ENCODE data around the gene SFXN5. TPM values are rescaled to one million over a fixed set of nuclear protein-coding genes. Genes with fewer than 3 reads are reported as not detected.

Gene SFXN5
- total RNA-seq, 1 experiment from 2014 or later, result 31.3 TPM

DNA sequence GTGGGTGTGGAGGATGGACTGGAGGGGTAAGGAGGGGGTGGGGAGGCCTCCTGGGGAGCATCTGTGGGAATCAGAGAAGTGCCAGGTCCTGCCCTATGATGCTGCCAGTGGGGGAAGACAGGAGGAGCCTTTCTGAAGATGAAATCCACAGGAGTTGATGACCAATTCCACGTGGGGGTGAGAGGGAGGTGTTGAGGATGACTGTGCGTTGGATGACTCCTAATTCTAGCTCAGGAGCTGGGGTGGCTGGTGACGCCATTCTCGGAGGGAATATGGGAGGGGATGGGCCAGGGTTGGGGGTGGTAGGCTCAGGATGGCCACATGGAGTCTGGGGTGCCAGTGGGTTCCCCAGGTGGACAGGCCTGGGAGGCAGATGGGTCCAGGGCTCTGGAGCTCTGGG, 121.9 kb downstream of the SFXN5 start:
- DNase-seq, result no peak
- H3K9me3 ChIP-seq, result no peaks in the 10 kb centered on the region
- no TSS peak for BruUV-seq (replicated peaks)
- H3K4me1 Mint-ChIP-seq (ENCODE audit: low read depth, unreplicated experiment), result no peaks in the 10 kb centered on the region
- H3K4me3 Mint-ChIP-seq (ENCODE audit: unreplicated experiment), result no peak overlapping the region
- no peaks in the 10 kb centered on the region; the same call in 1 of the 2 replicates for H3K36me3 ChIP-seq (ENCODE audit: control insufficient read depth, insufficient read depth, low read length)
- H3K4me1 ChIP-seq, result peaks cover 3% of the 10 kb centered on the region; the same call in 1 of the 2 replicates
- no peaks in the 10 kb centered on the region for H3K27me3 Mint-ChIP-seq (ENCODE audit: insufficient read depth, unreplicated experiment)
- H3K36me3 Mint-ChIP-seq (ENCODE audit: insufficient read depth, unreplicated experiment), result peaks cover 5% of the 10 kb centered on the region
- no peaks in the 10 kb centered on the region for H3K27me3 ChIP-seq (replicated peaks; ENCODE audit: control insufficient read depth, insufficient read depth, low read length)
- TF ChIP-seq, protein P1, sequence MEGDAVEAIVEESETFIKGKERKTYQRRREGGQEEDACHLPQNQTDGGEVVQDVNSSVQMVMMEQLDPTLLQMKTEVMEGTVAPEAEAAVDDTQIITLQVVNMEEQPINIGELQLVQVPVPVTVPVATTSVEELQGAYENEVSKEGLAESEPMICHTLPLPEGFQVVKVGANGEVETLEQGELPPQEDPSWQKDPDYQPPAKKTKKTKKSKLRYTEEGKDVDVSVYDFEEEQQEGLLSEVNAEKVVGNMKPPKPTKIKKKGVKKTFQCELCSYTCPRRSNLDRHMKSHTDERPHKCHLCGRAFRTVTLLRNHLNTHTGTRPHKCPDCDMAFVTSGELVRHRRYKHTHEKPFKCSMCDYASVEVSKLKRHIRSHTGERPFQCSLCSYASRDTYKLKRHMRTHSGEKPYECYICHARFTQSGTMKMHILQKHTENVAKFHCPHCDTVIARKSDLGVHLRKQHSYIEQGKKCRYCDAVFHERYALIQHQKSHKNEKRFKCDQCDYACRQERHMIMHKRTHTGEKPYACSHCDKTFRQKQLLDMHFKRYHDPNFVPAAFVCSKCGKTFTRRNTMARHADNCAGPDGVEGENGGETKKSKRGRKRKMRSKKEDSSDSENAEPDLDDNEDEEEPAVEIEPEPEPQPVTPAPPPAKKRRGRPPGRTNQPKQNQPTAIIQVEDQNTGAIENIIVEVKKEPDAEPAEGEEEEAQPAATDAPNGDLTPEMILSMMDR (IDR thresholded peaks at IDR 0.05; ENCODE audit: insufficient read depth in 1 of 2, low read depth in 1 of 2, low read length in 1 of 2, severe bottlenecking in 1 of 2, unreplicated experiment in 1 of 2), result no peak
- no peak overlapping the region for H3K4me3 ChIP-seq (ENCODE audit: low read depth, low read length)
- POLR2A ChIA-PET, result no interaction called here
- H3K27ac Mint-ChIP-seq (ENCODE audit: unreplicated experiment), result no peak overlapping the region
- CTCF ChIA-PET, result interaction anchor here (0.7 kb wide), 1 partner anchor 57 kb away, joined by 3 read pairs; no protein-coding TSS in a partner anchor
- intact Hi-C loops (cut with micrococcal nuclease; ENCODE audit: unreplicated experiment), result no loop called here
- no peaks in the 10 kb centered on the region for H3K9me3 Mint-ChIP-seq (ENCODE audit: unreplicated experiment)

DNA sequence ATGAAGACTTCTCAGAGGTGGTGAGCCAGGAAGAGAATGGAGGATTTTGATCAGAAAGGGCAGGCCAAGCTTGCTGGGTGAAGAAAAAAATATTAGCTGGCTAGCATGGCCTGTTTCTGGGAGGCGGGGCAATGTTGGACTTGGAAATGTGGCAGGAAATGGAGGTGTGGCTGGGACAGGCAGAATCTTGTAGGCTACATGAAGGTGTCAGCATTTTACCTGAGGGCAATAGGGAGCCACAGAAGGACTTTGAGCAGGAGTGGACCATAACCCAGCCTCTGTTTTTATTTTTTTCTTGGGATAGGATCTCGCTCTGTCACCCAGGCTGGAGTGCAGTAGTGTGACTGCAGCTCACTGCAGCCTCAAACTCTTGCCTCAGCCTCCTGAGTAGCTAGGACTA, 122.5 kb downstream of the SFXN5 start:
- Mint-ChIP-seq H3K36me3 (ENCODE audit: insufficient read depth, unreplicated experiment) (peaks cover 5% of the 10 kb centered on the region), H3K9me3 (ENCODE audit: unreplicated experiment) (no peaks in the 10 kb centered on the region), H3K27me3 (ENCODE audit: insufficient read depth, unreplicated experiment) (no peaks in the 10 kb centered on the region), H3K27ac (ENCODE audit: unreplicated experiment) (no peak overlapping the region), H3K4me1 (ENCODE audit: low read depth, unreplicated experiment) (no peaks in the 10 kb centered on the region), H3K4me3 (ENCODE audit: unreplicated experiment) (no peak overlapping the region)
- H3K9me3 ChIP-seq, result no peaks in the 10 kb centered on the region
- DNase-seq, result no peak
- no peaks in the 10 kb centered on the region for H3K27me3 ChIP-seq (replicated peaks; ENCODE audit: control insufficient read depth, insufficient read depth, low read length)
- no TSS peak for BruUV-seq (replicated peaks)
- ChIA-PET CTCF (no interaction called here), POLR2A (no interaction called here)
- H3K4me1 ChIP-seq, result peaks cover 3% of the 10 kb centered on the region; the same call in 1 of the 2 replicates
- no peaks in the 10 kb centered on the region; the same call in 1 of the 2 replicates for H3K36me3 ChIP-seq (ENCODE audit: control insufficient read depth, insufficient read depth, low read length)
- intact Hi-C loops (cut with micrococcal nuclease; ENCODE audit: unreplicated experiment), result no loop called here
- TF ChIP-seq, protein P1 (IDR thresholded peaks at IDR 0.05; ENCODE audit: insufficient read depth in 1 of 2, low read depth in 1 of 2, low read length in 1 of 2, severe bottlenecking in 1 of 2, unreplicated experiment in 1 of 2), result no peak
- H3K4me3 ChIP-seq (ENCODE audit: low read depth, low read length), result no peak overlapping the region

DNA sequence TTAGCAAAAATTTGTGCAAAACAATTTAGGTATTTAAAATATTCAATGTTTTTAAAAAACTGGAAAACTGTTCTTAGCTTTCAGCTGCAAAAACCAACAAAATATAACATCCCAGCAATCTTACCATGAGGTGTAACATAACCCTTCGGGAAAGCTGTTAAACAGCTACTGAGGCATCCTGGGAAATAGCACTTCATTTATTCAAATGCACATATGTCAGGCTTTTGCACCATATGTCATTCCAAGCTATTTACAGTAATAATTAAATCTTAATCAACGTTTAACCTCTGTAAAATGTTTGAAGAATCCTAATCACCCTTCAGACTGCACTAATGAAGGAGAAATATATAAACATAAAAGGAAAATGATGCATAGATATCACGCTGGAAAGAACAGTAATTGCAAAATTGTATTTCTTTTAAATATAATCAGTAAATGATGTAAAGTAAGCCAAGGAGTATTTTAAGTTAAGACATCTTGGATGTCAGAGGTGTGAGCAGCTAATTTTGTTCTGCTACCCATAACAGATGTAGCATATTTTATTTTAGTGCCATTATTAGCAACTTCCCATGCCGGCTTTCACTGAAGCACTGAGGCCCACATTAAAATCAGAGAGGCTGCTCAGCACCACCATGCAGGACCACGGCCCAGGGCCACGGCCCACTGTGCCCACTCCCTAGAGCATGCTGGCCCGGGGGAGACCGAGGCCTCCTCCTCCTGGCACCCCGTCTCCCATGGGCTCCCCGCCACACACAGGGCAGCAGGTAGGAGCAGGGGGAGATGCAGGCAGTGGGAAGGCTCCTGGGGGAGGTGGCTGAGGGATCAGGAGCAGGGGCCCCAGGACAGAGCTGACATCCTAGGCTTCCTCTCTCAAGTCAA, 123.3 kb downstream of the SFXN5 start:
- Mint-ChIP-seq H3K4me1 (ENCODE audit: low read depth, unreplicated experiment) (no peaks in the 10 kb centered on the region), H3K4me3 (ENCODE audit: unreplicated experiment) (no peak overlapping the region), H3K9me3 (ENCODE audit: unreplicated experiment) (no peaks in the 10 kb centered on the region), H3K36me3 (ENCODE audit: insufficient read depth, unreplicated experiment) (peaks cover 5% of the 10 kb centered on the region), H3K27me3 (ENCODE audit: insufficient read depth, unreplicated experiment) (no peaks in the 10 kb centered on the region), H3K27ac (ENCODE audit: unreplicated experiment) (no peak overlapping the region)
- Histone ChIP-seq H3K9me3 (no peaks in the 10 kb centered on the region), H3K27me3 (replicated peaks; ENCODE audit: control insufficient read depth, insufficient read depth, low read length) (no peaks in the 10 kb centered on the region), H3K36me3 (ENCODE audit: control insufficient read depth, insufficient read depth, low read length) (no peaks in the 10 kb centered on the region; the same call in 1 of the 2 replicates), H3K4me3 (ENCODE audit: low read depth, low read length) (no peak overlapping the region), H3K4me1 (peaks cover 3% of the 10 kb centered on the region; the same call in 1 of the 2 replicates)
- ChIA-PET CTCF (no interaction called here), POLR2A (no interaction called here)
- DNase-seq, result no peak
- no TSS peak for BruUV-seq (replicated peaks)
- TF ChIP-seq, protein P1 (IDR thresholded peaks at IDR 0.05; ENCODE audit: insufficient read depth in 1 of 2, low read depth in 1 of 2, low read length in 1 of 2, severe bottlenecking in 1 of 2, unreplicated experiment in 1 of 2), result no peak
- intact Hi-C loops (cut with micrococcal nuclease; ENCODE audit: unreplicated experiment), result no loop called here

All from Caco-2 (cell line).